ENCODE results near the gene GEMIN7.
"Not testable (repeated sequence)": the region's sequence is repeated elsewhere in the genome, so short reads cannot be mapped to it uniquely, and the experiment has no call there.

Gene GEMIN7

GRCh38 chr19:45107621-45108150 lies 28.6 kb downstream of the GEMIN7 start:
- DNase-seq = no peak

GRCh38 chr19:45110851-45111266 lies 31.8 kb downstream of the GEMIN7 start:
- no peak for DNase-seq

GRCh38 chr19:45112111-45112827 lies 33.2 kb downstream of the GEMIN7 start:
- no peak for DNase-seq

GRCh38 chr19:45113628-45114027 lies 34.6 kb downstream of the GEMIN7 start:
- DNase-seq = peak; percentile 80

GRCh38 chr19:45114116-45114515 lies 35.1 kb downstream of the GEMIN7 start:
- peak; percentile 56 for DNase-seq

GRCh38 chr19:45115809-45116615 lies 37.0 kb downstream of the GEMIN7 start:
- no peak for DNase-seq

GRCh38 chr19:45117167-45117594 lies 38.1 kb downstream of the GEMIN7 start:
- peak; percentile 57 for DNase-seq

- DNase-seq = no peak
Observed at GRCh38 chr19:45117671-45118070, 38.6 kb downstream of the GEMIN7 start.

GRCh38 chr19:45118106-45118505 lies 39.0 kb downstream of the GEMIN7 start:
- DNase-seq = no peak

GRCh38 chr19:45118591-45119355 lies 39.7 kb downstream of the GEMIN7 start:
- not testable (repeated sequence) for DNase-seq

GRCh38 chr19:45119582-45119981 lies 40.5 kb downstream of the GEMIN7 start:
- DNase-seq = no peak

GRCh38 chr19:45121827-45122345 lies 42.8 kb downstream of the GEMIN7 start:
- DNase-seq = no peak

- DNase-seq = no peak
Observed at GRCh38 chr19:45122832-45123231, 43.8 kb downstream of the GEMIN7 start.

GRCh38 chr19:45123440-45123850 lies 44.4 kb downstream of the GEMIN7 start:
- DNase-seq = no peak

GRCh38 chr19:45124021-45124420 lies 45.0 kb downstream of the GEMIN7 start:
- DNase-seq = no peak

GRCh38 chr19:45125360-45125759 lies 46.3 kb downstream of the GEMIN7 start:
- no peak for DNase-seq

GRCh38 chr19:45125975-45126493 lies 47.0 kb downstream of the GEMIN7 start:
- DNase-seq = peak; percentile 56

- no peak for DNase-seq
Observed at GRCh38 chr19:45126654-45127053, 47.6 kb downstream of the GEMIN7 start.

GRCh38 chr19:45128146-45128545 lies 49.1 kb downstream of the GEMIN7 start:
- DNase-seq = no peak

- no peak for DNase-seq
Observed at GRCh38 chr19:45128806-45129205, 49.7 kb downstream of the GEMIN7 start.

- no peak for DNase-seq
Observed at GRCh38 chr19:45130236-45130635, 51.2 kb downstream of the GEMIN7 start.

- peak; percentile 97 for DNase-seq
Observed at GRCh38 chr19:45130888-45131615, 52.0 kb downstream of the GEMIN7 start.
